ENCODE measurements around the gene ATF6.
"Not testable (repeated sequence)": the region's sequence is repeated elsewhere in the genome, so short reads cannot be mapped to it uniquely, and the experiment has no call there.

The ATF6 gene

GRCh38 chr1:161766102-161766981 is at the start of gene ATF6:
Gene ATF6, plus strand, starts transcription at chr1:161766320. Its CDS starts 41 bp downstream, at chr1:161766361.
- peak; percentile 84 for DNase-seq (ENCODE audit: low spot score)

- DNase-seq (ENCODE audit: low spot score) = no peak
These were observed 47.4 kb upstream of the ATF6 start for GRCh38 chr1:161718559-161719324.

GRCh38 chr1:161719325-161719611 is 46.9 kb upstream of the ATF6 start:
- DNase-seq (ENCODE audit: low spot score) = no peak

GRCh38 chr1:161720422-161720821 is 45.7 kb upstream of the ATF6 start:
- no peak for DNase-seq (ENCODE audit: low spot score)

- no peak for DNase-seq (ENCODE audit: low spot score)
These were observed 45.0 kb upstream of the ATF6 start, which contains the start of gene FCRLB for GRCh38 chr1:161720956-161721737. Gene FCRLB, plus strand, starts transcription at chr1:161721544. Its CDS starts 1,129 bp downstream, at chr1:161722673.

- no peak for DNase-seq (ENCODE audit: low spot score)
These were observed 44.3 kb upstream of the ATF6 start for GRCh38 chr1:161721738-161722343.

GRCh38 chr1:161722406-161722805 is 43.7 kb upstream of the ATF6 start:
- no peak for DNase-seq (ENCODE audit: low spot score)

GRCh38 chr1:161723459-161724141 is 42.5 kb upstream of the ATF6 start:
- DNase-seq (ENCODE audit: low spot score) = no peak

- not testable (repeated sequence) for DNase-seq (ENCODE audit: low spot score)
These were observed 40.7 kb upstream of the ATF6 start for GRCh38 chr1:161725258-161725907.

GRCh38 chr1:161725908-161726472 is 40.1 kb upstream of the ATF6 start:
- peak; percentile 69 for DNase-seq (ENCODE audit: low spot score)

GRCh38 chr1:161726473-161727255 is 39.5 kb upstream of the ATF6 start:
- DNase-seq (ENCODE audit: low spot score) = peak; percentile 86

- DNase-seq (ENCODE audit: low spot score) = no peak
These were observed 38.7 kb upstream of the ATF6 start for GRCh38 chr1:161727256-161727924.

GRCh38 chr1:161728376-161729226 is 37.5 kb upstream of the ATF6 start:
- no peak for DNase-seq (ENCODE audit: low spot score)

GRCh38 chr1:161730050-161730564 is 36.0 kb upstream of the ATF6 start:
- DNase-seq (ENCODE audit: low spot score) = no peak

- DNase-seq (ENCODE audit: low spot score) = no peak
These were observed 34.9 kb upstream of the ATF6 start for GRCh38 chr1:161731241-161731640.

GRCh38 chr1:161731981-161732718 is 34.0 kb upstream of the ATF6 start:
- no peak for DNase-seq (ENCODE audit: low spot score)

GRCh38 chr1:161733526-161733925 is 32.6 kb upstream of the ATF6 start:
- DNase-seq (ENCODE audit: low spot score) = no peak

Data from D341Med (cell line).